Liver (tissue), 9 donors: ENCODE results near the gene TLR3. TPM values are rescaled to one million over a fixed set of nuclear protein-coding genes. Genes with fewer than 3 reads are reported as not detected.

Experiments used
- DNase-seq: peaks from one replicate; pipeline ENCODE4 v3.0.0-alpha.2; 2017; ENCODE audit warnings: low spot score
- H3K27ac ChIP-seq, 2 donors: one replicate each; pipeline ENCODE4 v1.7.0; 2013; ENCODE audit warnings: inconsistent platforms in 2 of 2, low read length in 2 of 2, control low read depth in 1 of 2, low read depth in 1 of 2, mild to moderate bottlenecking in 1 of 2
- H3K27me3 ChIP-seq, 4 donors: one replicate each; pipeline versions ENCODE4 v1.6.1 to v1.7.0; 2013; ENCODE audit warnings: low read length in 3 of 4, inconsistent platforms in 1 of 4, mild to moderate bottlenecking in 1 of 4, moderate library complexity in 1 of 4; ENCODE audit not compliant: control insufficient read depth in 4 of 4, insufficient read depth in 4 of 4
- H3K36me3 ChIP-seq, 4 donors: one replicate each; pipeline versions ENCODE4 v1.6.1 to v1.7.0; 2013; ENCODE audit warnings: low read length in 3 of 4, mild to moderate bottlenecking in 3 of 4, low read depth in 1 of 4, moderate library complexity in 1 of 4; ENCODE audit not compliant: control insufficient read depth in 4 of 4, insufficient read depth in 3 of 4
- H3K4me1 ChIP-seq, 4 donors: one replicate each; pipeline versions ENCODE4 v1.6.1 to v1.7.0; 2013; ENCODE audit warnings: low read length in 3 of 4, mild to moderate bottlenecking in 3 of 4, moderate library complexity in 1 of 4; ENCODE audit not compliant: control insufficient read depth in 4 of 4, insufficient read depth in 4 of 4
- H3K4me3 ChIP-seq, 3 donors: one replicate each; pipeline versions ENCODE4 v1.6.1 to v1.7.0; 2013; ENCODE audit warnings: low read length in 3 of 3, control low read depth in 1 of 3, low read depth in 1 of 3, mild to moderate bottlenecking in 1 of 3
- H3K9ac ChIP-seq, 2 donors: one replicate each; pipeline ENCODE4 v1.7.0; 2013; ENCODE audit warnings: low read length in 2 of 2, mild to moderate bottlenecking in 2 of 2, moderate library complexity in 2 of 2, control low read depth in 1 of 2, low read depth in 1 of 2
- H3K9me3 ChIP-seq, 4 donors: one replicate each; pipeline versions ENCODE4 v1.6.1 to v1.7.0; 2013; ENCODE audit warnings: low read length in 3 of 4; ENCODE audit not compliant: control insufficient read depth in 4 of 4
- CTCF ChIP-seq: fragments of 150-350 bp; IDR thresholded peaks from 2 replicates; pipeline ENCODE4 v1.5.1; 2017; ENCODE audit warnings: improper control_type of control experiment, low read depth, low read length; ENCODE audit not compliant: missing input control
- EGR1 ChIP-seq, 2 donors: IDR thresholded peaks; 2 replicates each; pipeline ENCODE4 v1.6.1; 2016 to 2018; ENCODE audit warnings: antibody characterized with exemption in 2 of 2, low read depth in 2 of 2
- FOXA1 ChIP-seq: IDR thresholded peaks from 2 replicates; pipeline ENCODE4 v1.6.1; 2016; ENCODE audit warnings: antibody characterized with exemption
- GABPA ChIP-seq, 2 donors: IDR thresholded peaks in 1 of 2; conservative IDR thresholded peaks in 1 of 2; 2 replicates each; pipeline ENCODE4 v1.6.1; 2016; ENCODE audit warnings: antibody characterized with exemption in 2 of 2, mild to moderate bottlenecking in 1 of 2, moderate library complexity in 1 of 2
- HNF4A ChIP-seq, 2 donors: conservative IDR thresholded peaks; 2 replicates each; pipeline ENCODE4 v1.6.1; 2016; ENCODE audit warnings: antibody characterized with exemption in 2 of 2, mild to moderate bottlenecking in 2 of 2
- JUND ChIP-seq, 2 donors: IDR thresholded peaks; 2 replicates each; pipeline ENCODE4 v1.6.1; 2016; ENCODE audit warnings: antibody characterized with exemption in 2 of 2
- RAD21 ChIP-seq, 2 donors: IDR thresholded peaks; 2 replicates each; pipeline ENCODE4 v1.6.1; 2016; ENCODE audit warnings: antibody characterized with exemption in 2 of 2, mild to moderate bottlenecking in 2 of 2
- REST ChIP-seq: IDR thresholded peaks from 2 replicates; pipeline ENCODE4 v1.6.1; 2016; ENCODE audit warnings: antibody characterized with exemption, mild to moderate bottlenecking
- RXRA ChIP-seq, 2 donors: IDR thresholded peaks; 2 replicates each; pipeline ENCODE4 v1.6.1; 2017 to 2018; ENCODE audit warnings: antibody characterized with exemption in 2 of 2, mild to moderate bottlenecking in 1 of 2
- SP1 ChIP-seq: IDR thresholded peaks from 2 replicates; pipeline ENCODE4 v1.6.1; 2018; ENCODE audit warnings: antibody characterized with exemption, mild to moderate bottlenecking
- TAF1 ChIP-seq: conservative IDR thresholded peaks from 2 replicates; pipeline ENCODE4 v1.6.1; 2016; ENCODE audit warnings: antibody characterized with exemption, mild to moderate bottlenecking
- YY1 ChIP-seq: IDR thresholded peaks from 2 replicates; pipeline ENCODE4 v1.6.1; 2016; ENCODE audit warnings: antibody characterized with exemption, mild to moderate bottlenecking
- ZBTB33 ChIP-seq: IDR thresholded peaks from 2 replicates; pipeline ENCODE4 v1.6.1; 2016; ENCODE audit warnings: antibody characterized with exemption
- WGBS: extraction: QIAGEN DNeasy Blood & Tissue Kit; methylation state at CpG from one replicate; pipeline ENCODE4 v1.1.7; 2013; 5-methylcytosine and 5-hydroxymethylcytosine counted together
- polyA plus RNA-seq, 2 donors: library from polyadenylated mRNA; stranded (reverse) in 1 of 2; unstranded in 1 of 2; fragments of 200-250 nt in 1 of 2; fragments of >200 nt in 1 of 2; fragmentation: Nextera tagmentation in 1 of 2; extraction: Ambion mirVana in 1 of 2; gene quantifications; one replicate each; pipeline versions ENCODE4 v1.2.1 to v1.2.3, GENCODE V29; 2013 to 2015
- total RNA-seq, 2 donors: library from RNA; depleted of rRNA; stranded (reverse); fragments of >200 nt; gene quantifications; one replicate each; pipeline ENCODE4 v1.2.3, GENCODE V29; 2014
- donor health status: healthy.
- donor health status: healthy.
- donor health status: healthy.
- donor health status: healthy.
- donor health status: healthy.

TLR3 gene
- total and polyA plus RNA-seq, 4 donors, result 1.3 to 4.3 (median 2.4) TPM

- WGBS, result 93% methylated on average over 11 of the region's 11 CpGs
- Histone ChIP-seq H3K9ac (no peak overlapping the region), H3K27me3 (no peaks in the 10 kb centered on the region), H3K36me3 (no peaks in the 10 kb centered on the region), H3K4me1 (peaks cover 0 to 6% (median 3%) of the 10 kb centered on the region in 4 donors), H3K9me3 (no peaks in the 10 kb centered on the region), H3K4me3 (no peak overlapping the region), H3K27ac (no peak overlapping the region)
- no peak for DNase-seq
- no peak for TF ChIP-seq RXRA (IDR thresholded peaks at IDR 0.05)
- TF ChIP-seq TAF1, result no peak
- no peak for TF ChIP-seq YY1
- TF ChIP-seq EGR1 (IDR thresholded peaks at IDR 0.05; ENCODE audit: low read depth in 2 of 2), result no peak
- TF ChIP-seq SP1, result no peak
- TF ChIP-seq HNF4A (conservative IDR thresholded peaks at IDR 0.05), result no peak
- TF ChIP-seq CTCF, result no peak
Measured at GRCh38 chr4:186134861-186135260, 65.9 kb downstream of the TLR3 start.

- peak overlapping the region in 2 of 3 donors; percentile 9 to 57 for H3K4me3 ChIP-seq
- H3K27me3 ChIP-seq, result no peaks in the 10 kb centered on the region
- no peak overlapping the region for H3K27ac ChIP-seq
- H3K36me3 ChIP-seq, result no peaks in the 10 kb centered on the region
- H3K9ac ChIP-seq, result peak overlapping the region in 1 of 2 donors; percentile 54
- peaks cover 0 to 6% (median 3%) of the 10 kb centered on the region in 4 donors for H3K4me1 ChIP-seq
- 51% methylated on average over 6 of the region's 6 CpGs for WGBS
- no peak for TF ChIP-seq REST
- no peak for TF ChIP-seq FOXA1
- TF ChIP-seq YY1, result no peak
- TF ChIP-seq JUND (IDR thresholded peaks at IDR 0.05), result no peak
- no peak for TF ChIP-seq RXRA (IDR thresholded peaks at IDR 0.05)
- peak; percentile 83 to 85 for TF ChIP-seq RAD21 (IDR thresholded peaks at IDR 0.05)
- TF ChIP-seq GABPA (IDR thresholded peaks at IDR 0.05 in 1 of 2, conservative IDR thresholded peaks at IDR 0.05 in 1 of 2), result no peak
- no peak for TF ChIP-seq HNF4A (conservative IDR thresholded peaks at IDR 0.05)
- TF ChIP-seq CTCF, result peak; percentile 87
- TF ChIP-seq ZBTB33, result no peak
- DNase-seq, result no peak
- H3K9me3 ChIP-seq, result no peaks in the 10 kb centered on the region
Measured at GRCh38 chr4:186137196-186137794, 68.3 kb downstream of the TLR3 start.
